ENCODE results near the gene AP5Z1.

DNA sequence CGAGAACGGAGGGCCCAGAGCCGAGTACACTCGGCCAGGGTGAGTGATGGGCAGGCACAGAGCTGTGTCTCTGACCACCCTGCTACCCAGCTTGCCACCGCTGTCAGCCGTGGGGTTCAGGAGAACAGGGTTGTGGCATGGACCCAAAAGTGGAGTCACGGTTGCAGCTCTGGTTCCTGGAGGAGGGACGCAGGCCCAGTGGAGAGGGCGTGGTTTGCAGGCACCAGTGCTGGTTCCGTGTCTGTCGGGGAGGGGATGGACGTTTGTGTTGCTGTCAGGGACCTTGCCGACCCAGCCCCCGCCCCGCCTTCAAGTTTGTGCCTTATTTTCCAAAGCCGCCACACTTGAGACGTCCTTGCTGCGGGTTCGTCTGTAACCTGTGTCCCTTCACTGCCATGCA is 45.1 kb upstream of the AP5Z1 start:
- TF ChIP-seq EZH2phosphoT487 (IDR thresholded peaks at IDR 0.05; ENCODE audit: insufficient read depth, low read depth) (no peak), EZH2 (IDR thresholded peaks at IDR 0.05; ENCODE audit: insufficient read depth, poor library complexity, severe bottlenecking) (no peak)

Data from GM23248 (cell line).